ENCODE results near the gene DDAH1. TPM values are rescaled to one million over a fixed set of nuclear protein-coding genes. Genes with fewer than 3 reads are reported as not detected.
A peak's percentile ranks its signal among the peaks of the same experiment; 100 is the strongest.

DDAH1 gene
- total RNA-seq, 1 experiment from 2014 or later = 36.3 TPM

- no peak overlapping the region for H3K27ac ChIP-seq (ENCODE audit: insufficient read length, low read depth, low read length)
- H3K23me2 ChIP-seq (ENCODE audit: insufficient read length, low read depth, low read length, poor library complexity, severe bottlenecking) = no peaks in the 10 kb centered on the region
- no peaks in the 10 kb centered on the region for H4K20me1 ChIP-seq (ENCODE audit: control insufficient read depth, insufficient read depth, insufficient read length)
- H3K18ac ChIP-seq (ENCODE audit: insufficient read length, low read depth, low read length) = no peak overlapping the region
- no peak overlapping the region for H3K9ac ChIP-seq (ENCODE audit: extremely low read depth, insufficient read length, low read length)
- no peak overlapping the region for H2BK20ac ChIP-seq (ENCODE audit: low read depth, low read length, poor library complexity, severe bottlenecking)
- H3K79me1 ChIP-seq (ENCODE audit: insufficient read depth, low read depth, low read length, poor library complexity, severe bottlenecking) = no peaks in the 10 kb centered on the region
- H3K4me1 ChIP-seq (ENCODE audit: insufficient read depth, low read length) = no peaks in the 10 kb centered on the region; the same call in 1 of the 2 replicates
- H2BK12ac ChIP-seq (ENCODE audit: insufficient read length, low read depth, low read length) = no peak overlapping the region
- no peak overlapping the region for H4K5ac ChIP-seq (ENCODE audit: insufficient read length, low read depth, low read length)
- H2BK120ac ChIP-seq (ENCODE audit: low read depth, low read length, poor library complexity, severe bottlenecking) = no peak overlapping the region
- H3K4me3 Mint-ChIP-seq = no peak overlapping the region
- no peaks in the 10 kb centered on the region for H3K9me3 ChIP-seq (ENCODE audit: control insufficient read depth, low read depth, low read length)
- no peak overlapping the region for H3K4me2 ChIP-seq (ENCODE audit: insufficient read depth, insufficient read length, low read length)
- no peak overlapping the region for H4K91ac ChIP-seq (ENCODE audit: insufficient read length, low read depth, low read length)
- H3K27me3 ChIP-seq (ENCODE audit: insufficient read depth, low read length) = no peaks in the 10 kb centered on the region
- H3K79me2 ChIP-seq (ENCODE audit: insufficient read depth, low read length) = no peaks in the 10 kb centered on the region
- no peak overlapping the region for H3K14ac ChIP-seq (ENCODE audit: insufficient read depth, low read length)
- no peak overlapping the region for H3K23ac ChIP-seq (ENCODE audit: insufficient read length, low read depth, low read length)
- H3K56ac ChIP-seq (ENCODE audit: insufficient read length, low read depth, low read length) = no peak overlapping the region
- H3K4me1 Mint-ChIP-seq = peaks cover 6% of the 10 kb centered on the region in 2 experiments; a peak in 3 of 4 replicates
- DNase-seq = no peak
- H2BK15ac ChIP-seq (ENCODE audit: low read depth, low read length) = no peak overlapping the region
- H3K27me3 Mint-ChIP-seq (ENCODE audit: low read depth) = no peaks in the 10 kb centered on the region; the same call in 1 of the 2 replicates
- H3K4ac ChIP-seq (ENCODE audit: low read depth, low read length) = no peak overlapping the region
- H2BK5ac ChIP-seq (ENCODE audit: insufficient read length, low read length) = no peak overlapping the region
- no peaks in the 10 kb centered on the region for H3K36me3 Mint-ChIP-seq (ENCODE audit: insufficient read depth in 1 of 3, low read depth in 3 of 3)
- no peaks in the 10 kb centered on the region for H3K9me3 Mint-ChIP-seq
- no peak overlapping the region for H3T11ph ChIP-seq (ENCODE audit: low read length)
- H2AFZ ChIP-seq (ENCODE audit: low read length) = no peak overlapping the region
- 0 out of 7 replicates have a peak overlapping the region, but pooled peaks of 1 of the 3 experiments have one; percentile 38 for H3K27ac Mint-ChIP-seq
- TF ChIP-seq CTCF (conservative IDR thresholded peaks at IDR 0.05) = no peak
- H2AK5ac ChIP-seq (ENCODE audit: insufficient read length, low read length) = no peak overlapping the region
- no peak overlapping the region for H4K8ac ChIP-seq (replicated peaks; ENCODE audit: insufficient read length, low read depth, low read length)
These were observed 108.8 kb downstream of the DDAH1 start for GRCh38 chr1:85356130-85356529.

Data from H9 (cell line).